SH-SY5Y (cell line): Measurements from ENCODE around the gene ILF3.
A peak's percentile ranks its signal among the peaks of the same experiment; 100 is the strongest.

Source experiments
- GATA2 ChIP-seq: IDR thresholded peaks from 2 replicates; pipeline ENCODE4 v1.6.1; 2011; ENCODE audit warnings: mild to moderate bottlenecking, low read depth, low read length
- GATA3 ChIP-seq: IDR thresholded peaks from 2 replicates; pipeline ENCODE4 v1.6.1; 2011; ENCODE audit warnings: low read depth, mild to moderate bottlenecking, low read length, moderate library complexity

Gene ILF3

DNA sequence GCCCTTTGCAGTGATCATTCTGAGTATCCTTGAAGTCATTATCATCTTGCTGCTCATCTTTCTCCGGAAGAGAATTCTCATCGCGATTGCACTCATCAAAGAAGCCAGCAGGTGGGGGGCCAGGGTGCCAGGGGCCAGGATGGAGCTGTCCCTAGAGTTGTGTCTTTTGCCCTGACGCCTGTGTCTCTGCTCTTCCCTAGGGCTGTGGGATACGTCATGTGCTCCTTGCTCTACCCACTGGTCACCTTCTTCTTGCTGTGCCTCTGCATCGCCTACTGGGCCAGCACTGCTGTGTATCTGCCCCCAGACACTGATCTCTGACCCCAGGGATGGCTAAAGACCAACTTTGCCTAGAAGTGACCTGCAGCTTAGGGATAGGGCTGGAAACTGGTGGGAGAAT, 19.2 kb upstream of the ILF3 start:
- TF ChIP-seq GATA3 (no peak), GATA2 (no peak)

DNA sequence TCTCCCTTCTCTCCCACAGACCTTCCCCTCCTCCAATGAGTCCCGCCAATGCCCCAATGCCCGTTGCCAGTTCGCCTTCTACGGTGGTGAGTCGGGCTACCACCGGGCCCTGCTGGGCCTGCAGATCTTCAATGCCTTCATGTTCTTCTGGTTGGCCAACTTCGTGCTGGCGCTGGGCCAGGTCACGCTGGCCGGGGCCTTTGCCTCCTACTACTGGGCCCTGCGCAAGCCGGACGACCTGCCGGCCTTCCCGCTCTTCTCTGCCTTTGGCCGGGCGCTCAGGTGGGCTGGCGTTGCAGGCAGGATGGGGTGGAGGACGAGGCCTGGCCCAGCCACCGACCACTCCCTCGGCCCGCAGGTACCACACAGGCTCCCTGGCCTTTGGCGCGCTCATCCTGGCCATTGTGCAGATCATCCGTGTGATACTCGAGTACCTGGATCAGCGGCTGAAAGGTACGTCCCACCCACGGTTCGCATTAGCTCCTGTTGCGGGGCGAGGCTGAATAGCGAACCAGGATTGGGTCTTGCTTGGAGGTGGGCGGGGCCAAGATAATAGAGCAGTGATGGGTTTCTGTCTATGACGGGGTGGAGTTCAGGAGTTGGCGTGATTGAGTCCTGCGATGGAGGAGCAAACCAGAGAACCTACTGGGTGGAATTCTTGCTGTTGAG, 17.7 kb upstream of the ILF3 start:
- no peak for TF ChIP-seq GATA2
- TF ChIP-seq GATA3, result no peak

DNA sequence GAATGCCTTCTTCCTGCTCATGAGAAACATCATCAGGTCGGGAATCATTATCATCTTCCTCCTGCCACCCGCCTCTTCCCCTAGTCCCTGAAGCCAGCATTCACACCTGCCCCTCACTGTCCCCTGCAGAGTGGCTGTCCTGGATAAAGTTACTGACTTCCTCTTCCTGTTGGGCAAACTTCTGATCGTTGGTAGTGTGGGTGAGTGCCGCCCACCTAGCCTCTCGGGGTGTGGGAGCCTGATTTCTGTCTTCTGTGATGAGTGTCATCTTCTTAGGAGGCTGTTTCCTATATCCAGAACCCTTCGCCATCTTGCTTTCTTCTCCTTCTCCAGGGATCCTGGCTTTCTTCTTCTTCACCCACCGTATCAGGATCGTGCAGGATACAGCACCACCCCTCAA, 16.3 kb upstream of the ILF3 start:
- no peak for TF ChIP-seq GATA2
- no peak for TF ChIP-seq GATA3

DNA sequence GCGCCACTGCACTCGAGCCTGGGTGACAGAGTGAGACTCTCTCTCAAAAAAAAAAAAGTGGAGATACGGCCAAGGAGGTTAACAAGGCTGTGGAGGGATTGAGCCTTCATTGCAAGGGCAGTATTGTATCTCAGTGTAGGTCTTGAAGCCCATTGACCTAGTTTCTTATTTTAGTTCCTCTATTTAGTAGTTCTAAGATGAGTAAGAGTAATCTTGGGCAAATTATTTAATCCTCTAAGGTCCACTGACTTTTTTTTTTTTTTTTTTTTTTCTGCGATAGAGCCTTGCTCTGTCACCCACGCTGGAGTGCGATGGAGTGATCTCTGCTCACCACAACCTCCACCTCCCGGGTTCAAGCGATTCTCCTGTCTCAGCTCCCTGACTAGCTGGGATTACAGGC, 14.3 kb upstream of the ILF3 start:
- TF ChIP-seq GATA2 (no peak), GATA3 (no peak)

- TF ChIP-seq GATA2, result no peak
These were observed 13.8 kb upstream of the ILF3 start for GRCh38 chr19:10640361-10640760.

DNA sequence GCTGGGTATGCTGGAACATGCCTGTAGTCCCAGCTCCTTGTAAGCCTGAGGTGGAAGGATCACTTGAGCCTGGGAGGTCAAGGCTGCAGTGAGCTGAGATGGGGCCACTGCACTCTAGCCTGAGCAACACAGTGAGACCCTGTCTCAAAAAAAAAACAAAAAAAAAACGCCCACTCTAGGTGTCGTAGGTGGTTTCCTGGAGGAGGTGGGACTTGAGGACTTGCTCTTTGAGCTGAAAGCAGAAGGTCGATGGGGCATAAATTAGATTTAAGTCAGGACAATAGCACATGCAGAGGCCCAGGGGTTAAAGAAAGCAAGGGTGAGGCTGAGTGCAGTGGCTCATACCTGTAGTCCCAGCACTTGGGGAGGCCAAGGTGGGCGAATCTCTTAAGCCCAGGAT, 12.9 kb upstream of the ILF3 start:
- TF ChIP-seq GATA3 (no peak), GATA2 (no peak)

- TF ChIP-seq GATA3 (no peak), GATA2 (no peak)
These were observed 11.5 kb upstream of the ILF3 start for GRCh38 chr19:10642473-10643171.

- TF ChIP-seq GATA2, result no peak
These were observed 10.8 kb upstream of the ILF3 start for GRCh38 chr19:10643172-10643967.

- TF ChIP-seq GATA3, result no peak
- no peak for TF ChIP-seq GATA2
These were observed 10.2 kb upstream of the ILF3 start for GRCh38 chr19:10643968-10644259.

DNA sequence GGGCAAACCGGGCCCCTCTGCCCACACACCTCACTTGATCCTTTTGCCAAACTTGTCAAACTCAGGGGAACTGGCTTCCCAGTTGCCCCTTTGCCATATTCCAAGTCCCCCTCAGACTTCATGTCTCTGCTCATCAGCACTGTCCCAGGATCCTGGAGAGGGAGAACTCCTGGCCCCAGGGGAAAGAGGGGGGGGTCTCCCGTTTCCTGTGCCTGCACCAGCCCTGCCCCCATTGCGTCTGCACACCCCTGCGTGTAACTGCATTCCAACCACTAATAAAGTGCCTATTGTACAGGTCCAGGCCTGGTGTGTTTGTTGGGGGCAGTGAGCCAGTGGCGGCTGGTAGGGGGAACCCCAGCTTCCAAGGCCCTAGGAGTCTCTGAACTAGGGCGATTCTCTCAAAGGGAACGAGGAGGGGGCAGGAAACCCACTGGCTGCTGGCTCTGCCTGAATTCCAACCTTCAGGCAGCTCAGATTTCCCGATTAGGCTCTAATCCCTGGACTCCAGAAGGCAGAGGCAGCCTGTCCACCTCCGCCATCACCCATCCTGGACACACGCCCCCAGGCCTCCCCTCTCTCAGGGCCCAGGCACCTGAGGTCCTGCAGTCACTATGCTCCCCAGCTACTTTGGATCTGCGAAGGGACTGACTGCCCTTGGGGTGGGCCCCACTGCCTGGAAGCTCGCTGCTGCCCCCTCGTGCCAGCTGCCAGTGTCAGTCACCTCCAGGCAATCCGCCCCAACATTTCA, 9.7 kb upstream of the ILF3 start:
- no peak for TF ChIP-seq GATA3
- TF ChIP-seq GATA2, result 0 out of 2 replicates have a peak, but pooled peaks have one; percentile 14

DNA sequence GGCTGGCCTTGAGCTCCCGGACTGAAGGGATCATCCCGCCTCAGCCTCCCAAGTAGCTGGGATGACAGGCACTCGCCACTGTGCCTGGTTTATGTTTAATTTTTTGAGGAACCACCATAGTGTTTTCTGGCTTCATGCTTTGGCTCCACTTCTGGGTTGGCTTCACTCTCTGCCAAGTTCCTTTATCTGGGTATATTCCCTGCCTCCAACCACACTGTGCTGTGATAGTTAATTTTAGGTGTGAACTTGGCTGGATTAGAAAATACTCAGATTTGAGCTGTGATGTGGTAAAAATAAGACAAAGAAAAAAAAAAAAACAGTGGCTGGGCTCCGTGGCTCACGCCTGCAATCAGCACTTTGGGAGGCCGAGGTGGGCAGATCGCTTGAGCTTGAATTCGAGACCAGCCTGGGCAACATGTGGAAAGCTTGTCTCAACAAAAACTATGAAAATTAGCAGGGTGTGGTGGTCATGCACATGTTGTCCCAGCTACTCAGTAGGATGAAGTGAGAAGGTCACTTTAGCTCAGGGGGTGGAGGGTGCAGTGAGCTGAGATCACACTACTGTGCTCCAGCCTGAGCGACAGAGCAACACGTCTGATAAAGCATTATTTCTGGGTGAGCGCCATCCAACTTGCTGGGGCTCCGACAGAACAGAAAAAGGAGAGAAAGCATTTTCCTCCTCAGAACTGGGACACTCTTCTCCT, 7.5 kb upstream of the ILF3 start:
- TF ChIP-seq GATA3, result no peak
- TF ChIP-seq GATA2, result no peak

DNA sequence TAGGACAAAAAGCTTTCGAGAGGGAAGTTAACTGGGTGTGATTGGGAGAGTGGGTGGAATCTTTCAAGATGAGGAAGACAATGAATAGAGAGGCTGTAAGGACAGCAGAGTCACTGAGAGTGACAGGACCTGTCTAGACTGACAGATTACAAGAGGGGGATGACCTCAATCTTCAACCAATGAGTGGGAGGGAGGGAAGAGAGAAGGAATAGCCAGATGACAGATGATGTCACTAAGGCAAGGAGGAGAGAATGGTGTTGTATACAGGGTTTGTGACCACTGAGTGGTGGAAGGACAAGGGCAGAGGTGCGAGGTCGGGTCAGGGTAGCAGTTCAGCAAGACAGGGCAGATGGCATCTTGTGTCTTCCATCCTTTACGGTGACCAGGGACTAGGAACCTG, 5.8 kb upstream of the ILF3 start:
- TF ChIP-seq GATA3, result no peak
- TF ChIP-seq GATA2, result no peak

DNA sequence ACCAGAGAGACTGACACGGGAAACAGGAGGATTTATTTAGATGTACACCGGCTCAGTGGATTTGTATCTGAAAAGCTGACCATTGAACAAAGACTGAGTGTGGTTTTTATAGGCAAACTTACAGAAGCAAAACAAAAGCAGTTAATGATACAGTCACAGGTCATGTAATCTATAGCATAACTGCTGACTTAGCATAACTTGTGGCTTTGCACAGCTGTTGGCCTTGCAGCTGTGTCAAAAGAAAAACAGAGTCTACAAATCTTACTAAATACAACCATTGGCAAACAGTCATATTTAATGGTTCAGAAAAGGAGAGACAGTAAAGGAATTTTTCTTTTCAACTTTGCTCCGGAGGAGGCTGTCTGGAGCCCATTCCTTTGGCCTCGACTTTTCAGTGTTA, 2.3 kb upstream of the ILF3 start:
- TF ChIP-seq GATA3 (no peak), GATA2 (no peak)

GRCh38 chr19:10653482-10653731, 739 bp upstream of the ILF3 start:
- TF ChIP-seq GATA2 (no peak), GATA3 (no peak)
